Nephron progenitor cell (in vitro differentiated cells): ENCODE measurements around the gene PRKG1.

ENCODE experiments used
- DNase-seq: peaks from one replicate; pipeline ENCODE4 v3.0.0; 2021
- H3K27ac Mint-ChIP-seq: 2 replicates; pipeline ENCODE4 v1.8.0; 2021; ENCODE audit warnings: mild to moderate bottlenecking, moderate library complexity, mixed read lengths
- H3K27me3 Mint-ChIP-seq: 2 replicates; pipeline ENCODE4 v1.8.0; 2021; ENCODE audit warnings: mild to moderate bottlenecking, low read depth, mixed read lengths; ENCODE audit not compliant: poor library complexity
- H3K36me3 Mint-ChIP-seq: 2 replicates; pipeline ENCODE4 v1.8.0; 2021; ENCODE audit warnings: low read depth, mixed read lengths
- H3K4me1 Mint-ChIP-seq: 2 replicates; pipeline ENCODE4 v1.8.0; 2021; ENCODE audit warnings: mixed read lengths
- H3K4me3 Mint-ChIP-seq: 2 replicates; pipeline ENCODE4 v1.8.0; 2021; ENCODE audit warnings: mild to moderate bottlenecking, moderate library complexity, mixed read lengths
- H3K9me3 Mint-ChIP-seq: 2 replicates; pipeline ENCODE4 v1.8.0; 2021; ENCODE audit warnings: mild to moderate bottlenecking, moderate library complexity, mixed read lengths
- TF ChIP-seq, protein P1 (sequence below): fragments of 200-600 bp; sonication (generic); IDR thresholded peaks from 2 replicates; pipeline ENCODE4 v1.5.0; 2021; ENCODE audit warnings: antibody characterized with exemption

Gene PRKG1

GRCh38 chr10:51861731-51862130, 787.4 kb downstream of the PRKG1 start:
- H3K9me3 Mint-ChIP-seq, result no peaks in the 10 kb centered on the region
- H3K4me3 Mint-ChIP-seq, result no peak overlapping the region
- TF ChIP-seq, protein P1, sequence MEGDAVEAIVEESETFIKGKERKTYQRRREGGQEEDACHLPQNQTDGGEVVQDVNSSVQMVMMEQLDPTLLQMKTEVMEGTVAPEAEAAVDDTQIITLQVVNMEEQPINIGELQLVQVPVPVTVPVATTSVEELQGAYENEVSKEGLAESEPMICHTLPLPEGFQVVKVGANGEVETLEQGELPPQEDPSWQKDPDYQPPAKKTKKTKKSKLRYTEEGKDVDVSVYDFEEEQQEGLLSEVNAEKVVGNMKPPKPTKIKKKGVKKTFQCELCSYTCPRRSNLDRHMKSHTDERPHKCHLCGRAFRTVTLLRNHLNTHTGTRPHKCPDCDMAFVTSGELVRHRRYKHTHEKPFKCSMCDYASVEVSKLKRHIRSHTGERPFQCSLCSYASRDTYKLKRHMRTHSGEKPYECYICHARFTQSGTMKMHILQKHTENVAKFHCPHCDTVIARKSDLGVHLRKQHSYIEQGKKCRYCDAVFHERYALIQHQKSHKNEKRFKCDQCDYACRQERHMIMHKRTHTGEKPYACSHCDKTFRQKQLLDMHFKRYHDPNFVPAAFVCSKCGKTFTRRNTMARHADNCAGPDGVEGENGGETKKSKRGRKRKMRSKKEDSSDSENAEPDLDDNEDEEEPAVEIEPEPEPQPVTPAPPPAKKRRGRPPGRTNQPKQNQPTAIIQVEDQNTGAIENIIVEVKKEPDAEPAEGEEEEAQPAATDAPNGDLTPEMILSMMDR, result no peak
- no peak overlapping the region for H3K27ac Mint-ChIP-seq
- H3K27me3 Mint-ChIP-seq, result no peaks in the 10 kb centered on the region
- peaks cover 11% of the 10 kb centered on the region for H3K4me1 Mint-ChIP-seq
- DNase-seq, result no peak
- H3K36me3 Mint-ChIP-seq, result no peaks in the 10 kb centered on the region

- Mint-ChIP-seq H3K36me3 (no peaks in the 10 kb centered on the region), H3K4me1 (peaks cover 7% of the 10 kb centered on the region)
- DNase-seq, result no peak
Observed at GRCh38 chr10:51862149-51862548, 787.9 kb downstream of the PRKG1 start.

GRCh38 chr10:51867956-51868355, 793.7 kb downstream of the PRKG1 start:
- no peaks in the 10 kb centered on the region for H3K36me3 Mint-ChIP-seq
- H3K9me3 Mint-ChIP-seq, result no peaks in the 10 kb centered on the region
- no peaks in the 10 kb centered on the region for H3K27me3 Mint-ChIP-seq
- H3K4me3 Mint-ChIP-seq, result no peak overlapping the region
- DNase-seq, result no peak
- H3K27ac Mint-ChIP-seq, result no peak overlapping the region
- TF ChIP-seq, protein P1, result no peak
- H3K4me1 Mint-ChIP-seq, result no peaks in the 10 kb centered on the region

More at GRCh38 chr10:51862149-51862548, 787.9 kb downstream of the PRKG1 start:
- no peaks in the 10 kb centered on the region for H3K9me3 Mint-ChIP-seq
- H3K27ac Mint-ChIP-seq, result no peak overlapping the region
- TF ChIP-seq, protein P1, result no peak
- no peak overlapping the region for H3K4me3 Mint-ChIP-seq
- no peaks in the 10 kb centered on the region for H3K27me3 Mint-ChIP-seq

- peaks cover 4% of the 10 kb centered on the region for H3K4me1 Mint-ChIP-seq
- no peak for DNase-seq
- H3K27ac Mint-ChIP-seq, result no peak overlapping the region
Observed at GRCh38 chr10:51874131-51874530, 799.8 kb downstream of the PRKG1 start.

GRCh38 chr10:51875610-51876009, 801.3 kb downstream of the PRKG1 start:
- Mint-ChIP-seq H3K9me3 (no peaks in the 10 kb centered on the region), H3K36me3 (no peaks in the 10 kb centered on the region), H3K27me3 (no peaks in the 10 kb centered on the region), H3K4me3 (no peak overlapping the region), H3K27ac (no peak overlapping the region), H3K4me1 (peaks cover 4% of the 10 kb centered on the region)
- DNase-seq, result no peak
- TF ChIP-seq, protein P1, result no peak

More at GRCh38 chr10:51874131-51874530, 799.8 kb downstream of the PRKG1 start:
- Mint-ChIP-seq H3K4me3 (no peak overlapping the region), H3K9me3 (no peaks in the 10 kb centered on the region), H3K36me3 (no peaks in the 10 kb centered on the region), H3K27me3 (no peaks in the 10 kb centered on the region)
- TF ChIP-seq, protein P1, result no peak

DNA sequence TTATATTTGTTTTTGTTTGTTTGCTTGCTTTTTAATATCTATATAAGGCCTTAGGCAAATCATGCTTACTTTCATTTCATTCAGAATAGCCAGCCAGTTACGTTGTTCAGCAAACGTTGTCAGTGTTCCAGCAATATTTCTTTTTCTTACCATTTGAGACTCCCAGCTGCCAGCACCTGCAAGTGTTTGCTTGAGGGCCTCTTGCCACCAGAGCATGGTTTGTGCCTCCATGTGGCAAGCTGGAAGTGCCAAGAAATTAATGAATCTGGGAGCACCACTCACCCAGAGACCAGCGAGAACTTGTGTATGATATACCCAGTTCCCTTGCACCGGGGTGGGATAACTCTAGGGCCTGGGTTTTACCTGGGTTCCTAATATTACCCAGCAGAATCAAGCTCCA, 802.2 kb downstream of the PRKG1 start:
- H3K4me1 Mint-ChIP-seq, result peaks cover 4% of the 10 kb centered on the region
- TF ChIP-seq, protein P1, result no peak
- DNase-seq, result no peak
- no peaks in the 10 kb centered on the region for H3K27me3 Mint-ChIP-seq
- no peaks in the 10 kb centered on the region for H3K36me3 Mint-ChIP-seq
- H3K9me3 Mint-ChIP-seq, result no peaks in the 10 kb centered on the region
- no peak overlapping the region for H3K27ac Mint-ChIP-seq
- no peak overlapping the region for H3K4me3 Mint-ChIP-seq
